ENCODE data around the gene CARD6. TPM values are rescaled to one million over a fixed set of nuclear protein-coding genes. Genes with fewer than 3 reads are reported as not detected.

The CARD6 gene
- total and polyA plus RNA-seq, 9 of the 15 experiments (the other 6 are each of a cell fraction or from before 2014, with no cell fraction given): 3.5 to 8.3 (median 5.9) TPM

GRCh38 chr5:40798012-40798800 lies 43.0 kb upstream of the CARD6 start, which contains the start of gene PRKAA1 (continued):
- no peak for TF ChIP-seq CUX1 (CRISPR knock-in tag; IDR thresholded peaks at IDR 0.05)
- TF ChIP-seq, protein P1, sequence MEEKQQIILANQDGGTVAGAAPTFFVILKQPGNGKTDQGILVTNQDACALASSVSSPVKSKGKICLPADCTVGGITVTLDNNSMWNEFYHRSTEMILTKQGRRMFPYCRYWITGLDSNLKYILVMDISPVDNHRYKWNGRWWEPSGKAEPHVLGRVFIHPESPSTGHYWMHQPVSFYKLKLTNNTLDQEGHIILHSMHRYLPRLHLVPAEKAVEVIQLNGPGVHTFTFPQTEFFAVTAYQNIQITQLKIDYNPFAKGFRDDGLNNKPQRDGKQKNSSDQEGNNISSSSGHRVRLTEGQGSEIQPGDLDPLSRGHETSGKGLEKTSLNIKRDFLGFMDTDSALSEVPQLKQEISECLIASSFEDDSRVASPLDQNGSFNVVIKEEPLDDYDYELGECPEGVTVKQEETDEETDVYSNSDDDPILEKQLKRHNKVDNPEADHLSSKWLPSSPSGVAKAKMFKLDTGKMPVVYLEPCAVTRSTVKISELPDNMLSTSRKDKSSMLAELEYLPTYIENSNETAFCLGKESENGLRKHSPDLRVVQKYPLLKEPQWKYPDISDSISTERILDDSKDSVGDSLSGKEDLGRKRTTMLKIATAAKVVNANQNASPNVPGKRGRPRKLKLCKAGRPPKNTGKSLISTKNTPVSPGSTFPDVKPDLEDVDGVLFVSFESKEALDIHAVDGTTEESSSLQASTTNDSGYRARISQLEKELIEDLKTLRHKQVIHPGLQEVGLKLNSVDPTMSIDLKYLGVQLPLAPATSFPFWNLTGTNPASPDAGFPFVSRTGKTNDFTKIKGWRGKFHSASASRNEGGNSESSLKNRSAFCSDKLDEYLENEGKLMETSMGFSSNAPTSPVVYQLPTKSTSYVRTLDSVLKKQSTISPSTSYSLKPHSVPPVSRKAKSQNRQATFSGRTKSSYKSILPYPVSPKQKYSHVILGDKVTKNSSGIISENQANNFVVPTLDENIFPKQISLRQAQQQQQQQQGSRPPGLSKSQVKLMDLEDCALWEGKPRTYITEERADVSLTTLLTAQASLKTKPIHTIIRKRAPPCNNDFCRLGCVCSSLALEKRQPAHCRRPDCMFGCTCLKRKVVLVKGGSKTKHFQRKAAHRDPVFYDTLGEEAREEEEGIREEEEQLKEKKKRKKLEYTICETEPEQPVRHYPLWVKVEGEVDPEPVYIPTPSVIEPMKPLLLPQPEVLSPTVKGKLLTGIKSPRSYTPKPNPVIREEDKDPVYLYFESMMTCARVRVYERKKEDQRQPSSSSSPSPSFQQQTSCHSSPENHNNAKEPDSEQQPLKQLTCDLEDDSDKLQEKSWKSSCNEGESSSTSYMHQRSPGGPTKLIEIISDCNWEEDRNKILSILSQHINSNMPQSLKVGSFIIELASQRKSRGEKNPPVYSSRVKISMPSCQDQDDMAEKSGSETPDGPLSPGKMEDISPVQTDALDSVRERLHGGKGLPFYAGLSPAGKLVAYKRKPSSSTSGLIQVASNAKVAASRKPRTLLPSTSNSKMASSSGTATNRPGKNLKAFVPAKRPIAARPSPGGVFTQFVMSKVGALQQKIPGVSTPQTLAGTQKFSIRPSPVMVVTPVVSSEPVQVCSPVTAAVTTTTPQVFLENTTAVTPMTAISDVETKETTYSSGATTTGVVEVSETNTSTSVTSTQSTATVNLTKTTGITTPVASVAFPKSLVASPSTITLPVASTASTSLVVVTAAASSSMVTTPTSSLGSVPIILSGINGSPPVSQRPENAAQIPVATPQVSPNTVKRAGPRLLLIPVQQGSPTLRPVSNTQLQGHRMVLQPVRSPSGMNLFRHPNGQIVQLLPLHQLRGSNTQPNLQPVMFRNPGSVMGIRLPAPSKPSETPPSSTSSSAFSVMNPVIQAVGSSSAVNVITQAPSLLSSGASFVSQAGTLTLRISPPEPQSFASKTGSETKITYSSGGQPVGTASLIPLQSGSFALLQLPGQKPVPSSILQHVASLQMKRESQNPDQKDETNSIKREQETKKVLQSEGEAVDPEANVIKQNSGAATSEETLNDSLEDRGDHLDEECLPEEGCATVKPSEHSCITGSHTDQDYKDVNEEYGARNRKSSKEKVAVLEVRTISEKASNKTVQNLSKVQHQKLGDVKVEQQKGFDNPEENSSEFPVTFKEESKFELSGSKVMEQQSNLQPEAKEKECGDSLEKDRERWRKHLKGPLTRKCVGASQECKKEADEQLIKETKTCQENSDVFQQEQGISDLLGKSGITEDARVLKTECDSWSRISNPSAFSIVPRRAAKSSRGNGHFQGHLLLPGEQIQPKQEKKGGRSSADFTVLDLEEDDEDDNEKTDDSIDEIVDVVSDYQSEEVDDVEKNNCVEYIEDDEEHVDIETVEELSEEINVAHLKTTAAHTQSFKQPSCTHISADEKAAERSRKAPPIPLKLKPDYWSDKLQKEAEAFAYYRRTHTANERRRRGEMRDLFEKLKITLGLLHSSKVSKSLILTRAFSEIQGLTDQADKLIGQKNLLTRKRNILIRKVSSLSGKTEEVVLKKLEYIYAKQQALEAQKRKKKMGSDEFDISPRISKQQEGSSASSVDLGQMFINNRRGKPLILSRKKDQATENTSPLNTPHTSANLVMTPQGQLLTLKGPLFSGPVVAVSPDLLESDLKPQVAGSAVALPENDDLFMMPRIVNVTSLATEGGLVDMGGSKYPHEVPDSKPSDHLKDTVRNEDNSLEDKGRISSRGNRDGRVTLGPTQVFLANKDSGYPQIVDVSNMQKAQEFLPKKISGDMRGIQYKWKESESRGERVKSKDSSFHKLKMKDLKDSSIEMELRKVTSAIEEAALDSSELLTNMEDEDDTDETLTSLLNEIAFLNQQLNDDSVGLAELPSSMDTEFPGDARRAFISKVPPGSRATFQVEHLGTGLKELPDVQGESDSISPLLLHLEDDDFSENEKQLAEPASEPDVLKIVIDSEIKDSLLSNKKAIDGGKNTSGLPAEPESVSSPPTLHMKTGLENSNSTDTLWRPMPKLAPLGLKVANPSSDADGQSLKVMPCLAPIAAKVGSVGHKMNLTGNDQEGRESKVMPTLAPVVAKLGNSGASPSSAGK (IDR thresholded peaks at IDR 0.05): peak; percentile 87
- TF ChIP-seq, protein P2, sequence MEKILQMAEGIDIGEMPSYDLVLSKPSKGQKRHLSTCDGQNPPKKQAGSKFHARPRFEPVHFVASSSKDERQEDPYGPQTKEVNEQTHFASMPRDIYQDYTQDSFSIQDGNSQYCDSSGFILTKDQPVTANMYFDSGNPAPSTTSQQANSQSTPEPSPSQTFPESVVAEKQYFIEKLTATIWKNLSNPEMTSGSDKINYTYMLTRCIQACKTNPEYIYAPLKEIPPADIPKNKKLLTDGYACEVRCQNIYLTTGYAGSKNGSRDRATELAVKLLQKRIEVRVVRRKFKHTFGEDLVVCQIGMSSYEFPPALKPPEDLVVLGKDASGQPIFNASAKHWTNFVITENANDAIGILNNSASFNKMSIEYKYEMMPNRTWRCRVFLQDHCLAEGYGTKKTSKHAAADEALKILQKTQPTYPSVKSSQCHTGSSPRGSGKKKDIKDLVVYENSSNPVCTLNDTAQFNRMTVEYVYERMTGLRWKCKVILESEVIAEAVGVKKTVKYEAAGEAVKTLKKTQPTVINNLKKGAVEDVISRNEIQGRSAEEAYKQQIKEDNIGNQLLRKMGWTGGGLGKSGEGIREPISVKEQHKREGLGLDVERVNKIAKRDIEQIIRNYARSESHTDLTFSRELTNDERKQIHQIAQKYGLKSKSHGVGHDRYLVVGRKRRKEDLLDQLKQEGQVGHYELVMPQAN (IDR thresholded peaks at IDR 0.05; ENCODE audit: borderline replicate concordance): peak; percentile 32; the same call in 1 of the 2 replicates
- no peak for TF ChIP-seq MAFF (IDR thresholded peaks at IDR 0.05; ENCODE audit: low read length)
- peak; percentile 87 for TF ChIP-seq CC2D1A (IDR thresholded peaks at IDR 0.05)
- TF ChIP-seq, protein P3, sequence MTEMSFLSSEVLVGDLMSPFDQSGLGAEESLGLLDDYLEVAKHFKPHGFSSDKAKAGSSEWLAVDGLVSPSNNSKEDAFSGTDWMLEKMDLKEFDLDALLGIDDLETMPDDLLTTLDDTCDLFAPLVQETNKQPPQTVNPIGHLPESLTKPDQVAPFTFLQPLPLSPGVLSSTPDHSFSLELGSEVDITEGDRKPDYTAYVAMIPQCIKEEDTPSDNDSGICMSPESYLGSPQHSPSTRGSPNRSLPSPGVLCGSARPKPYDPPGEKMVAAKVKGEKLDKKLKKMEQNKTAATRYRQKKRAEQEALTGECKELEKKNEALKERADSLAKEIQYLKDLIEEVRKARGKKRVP (CRISPR knock-in tag; IDR thresholded peaks at IDR 0.05): no peak
